ENCODE results near the gene ARSG. TPM values are rescaled to one million over a fixed set of nuclear protein-coding genes. Genes with fewer than 3 reads are reported as not detected.
"Not testable (repeated sequence)": the region's sequence is repeated elsewhere in the genome, so short reads cannot be mapped to it uniquely, and the experiment has no call there.

The ARSG gene
- polyA plus RNA-seq, 1 donor (not counting 4 experiments of a cell fraction or from before 2014, with no cell fraction given) = 0.41 TPM

- no peaks in the 10 kb centered on the region for H3K36me3 ChIP-seq (ENCODE audit: control insufficient read depth in 2 of 2, extremely low read depth in 1 of 2, insufficient read depth in 2 of 2, low read length in 2 of 2)
- DNase-seq (ENCODE audit: low read depth, low spot score) (no peak), FAIRE-seq (no peak)
- no peak overlapping the region for H3K4me3 ChIP-seq (ENCODE audit: control insufficient read depth in 2 of 3, extremely low read depth in 1 of 3, insufficient read depth in 2 of 3, low read depth in 1 of 3, low read length in 3 of 3)
- no peak overlapping the region for H2AFZ ChIP-seq (ENCODE audit: control insufficient read depth, low read length)
- H3K79me2 ChIP-seq (ENCODE audit: control insufficient read depth, insufficient read depth, low read length) = no peaks in the 10 kb centered on the region
- H3K4me1 ChIP-seq (ENCODE audit: control insufficient read depth, extremely low read depth, insufficient read depth, low read length) = no peaks in the 10 kb centered on the region
- dilution Hi-C loops (cut with MboI; ENCODE audit: extremely low pct_ligation_motif_present, low sequenced_read_pairs) = no loop called here
- no peak overlapping the region for H3K4me2 ChIP-seq (ENCODE audit: control insufficient read depth, extremely low read depth, insufficient read depth, low read depth, low read length)
- no peaks in the 10 kb centered on the region for H3K27me3 ChIP-seq (ENCODE audit: control insufficient read depth, extremely low read depth, insufficient read depth, low read length)
- no peak for TF ChIP-seq EZH2 (IDR thresholded peaks at IDR 0.05; ENCODE audit: low read length)
- TF ChIP-seq CTCF (optimal IDR thresholded peaks at IDR 0.05 in 1 of 3, IDR thresholded peaks at IDR 0.05 in 1 of 3, conservative IDR thresholded peaks at IDR 0.05 in 1 of 3; ENCODE audit: extremely low read depth in 1 of 3, insufficient read depth in 2 of 3, low read length in 3 of 3) = no peak
- no peaks in the 10 kb centered on the region for H3K9me3 ChIP-seq (ENCODE audit: control insufficient read depth, low read depth, low read length)
- H3K9me1 ChIP-seq (ENCODE audit: control insufficient read depth, extremely low read depth, insufficient read depth, low read length) = no peaks in the 10 kb centered on the region
- no peaks in the 10 kb centered on the region for H4K20me1 ChIP-seq (ENCODE audit: control insufficient read depth, extremely low read depth, insufficient read depth, low read length)
- no peak overlapping the region for H3K27ac ChIP-seq (ENCODE audit: control insufficient read depth, insufficient read depth, low read length)
- H3K9ac ChIP-seq (ENCODE audit: control insufficient read depth, extremely low read depth, insufficient read depth, low read length) = no peak overlapping the region
Observed at GRCh38 chr17:68401288-68401687, 110.0 kb downstream of the ARSG start.

- TF ChIP-seq EZH2 (IDR thresholded peaks at IDR 0.05; ENCODE audit: low read length) (no peak), CTCF (optimal IDR thresholded peaks at IDR 0.05 in 1 of 3, IDR thresholded peaks at IDR 0.05 in 1 of 3, conservative IDR thresholded peaks at IDR 0.05 in 1 of 3; ENCODE audit: extremely low read depth in 1 of 3, insufficient read depth in 2 of 3, low read length in 3 of 3) (no peak)
- dilution Hi-C loops (cut with MboI; ENCODE audit: extremely low pct_ligation_motif_present, low sequenced_read_pairs) = no loop called here
Observed at GRCh38 chr17:68403122-68403521, 111.8 kb downstream of the ARSG start.

GRCh38 chr17:68403837-68404236, 112.5 kb downstream of the ARSG start:
- H3K9ac ChIP-seq (ENCODE audit: control insufficient read depth, extremely low read depth, insufficient read depth, low read length); FAIRE-seq; H3K4me1 ChIP-seq (ENCODE audit: control insufficient read depth, extremely low read depth, insufficient read depth, low read length); H2AFZ ChIP-seq (ENCODE audit: control insufficient read depth, low read length); H4K20me1 ChIP-seq (ENCODE audit: control insufficient read depth, extremely low read depth, insufficient read depth, low read length); H3K27me3 ChIP-seq (ENCODE audit: control insufficient read depth, extremely low read depth, insufficient read depth, low read length); DNase-seq (ENCODE audit: low read depth, low spot score); H3K9me3 ChIP-seq (ENCODE audit: control insufficient read depth, low read depth, low read length); dilution Hi-C loops (cut with MboI; ENCODE audit: extremely low pct_ligation_motif_present, low sequenced_read_pairs); H3K79me2 ChIP-seq (ENCODE audit: control insufficient read depth, insufficient read depth, low read length); H3K36me3 ChIP-seq (ENCODE audit: control insufficient read depth in 2 of 2, extremely low read depth in 1 of 2, insufficient read depth in 2 of 2, low read length in 2 of 2); H3K9me1 ChIP-seq (ENCODE audit: control insufficient read depth, extremely low read depth, insufficient read depth, low read length); H3K4me2 ChIP-seq (ENCODE audit: control insufficient read depth, extremely low read depth, insufficient read depth, low read depth, low read length); H3K27ac ChIP-seq (ENCODE audit: control insufficient read depth, insufficient read depth, low read length); H3K4me3 ChIP-seq (ENCODE audit: control insufficient read depth in 2 of 3, extremely low read depth in 1 of 3, insufficient read depth in 2 of 3, low read depth in 1 of 3, low read length in 3 of 3): not testable (repeated sequence)

More at GRCh38 chr17:68403122-68403521, 111.8 kb downstream of the ARSG start:
- no peaks in the 10 kb centered on the region for H4K20me1 ChIP-seq (ENCODE audit: control insufficient read depth, extremely low read depth, insufficient read depth, low read length)
- H3K4me2 ChIP-seq (ENCODE audit: control insufficient read depth, extremely low read depth, insufficient read depth, low read depth, low read length) = no peak overlapping the region
- H3K27ac ChIP-seq (ENCODE audit: control insufficient read depth, insufficient read depth, low read length) = no peak overlapping the region
- no peak overlapping the region for H3K9ac ChIP-seq (ENCODE audit: control insufficient read depth, extremely low read depth, insufficient read depth, low read length)
- no peak overlapping the region for H3K4me3 ChIP-seq (ENCODE audit: control insufficient read depth in 2 of 3, extremely low read depth in 1 of 3, insufficient read depth in 2 of 3, low read depth in 1 of 3, low read length in 3 of 3)
- H3K36me3 ChIP-seq (ENCODE audit: control insufficient read depth in 2 of 2, extremely low read depth in 1 of 2, insufficient read depth in 2 of 2, low read length in 2 of 2) = no peaks in the 10 kb centered on the region
- no peaks in the 10 kb centered on the region for H3K27me3 ChIP-seq (ENCODE audit: control insufficient read depth, extremely low read depth, insufficient read depth, low read length)
- H3K9me1 ChIP-seq (ENCODE audit: control insufficient read depth, extremely low read depth, insufficient read depth, low read length) = no peaks in the 10 kb centered on the region
- no peaks in the 10 kb centered on the region for H3K4me1 ChIP-seq (ENCODE audit: control insufficient read depth, extremely low read depth, insufficient read depth, low read length)
- FAIRE-seq = no peak
- no peaks in the 10 kb centered on the region for H3K79me2 ChIP-seq (ENCODE audit: control insufficient read depth, insufficient read depth, low read length)
- H3K9me3 ChIP-seq (ENCODE audit: control insufficient read depth, low read depth, low read length) = no peaks in the 10 kb centered on the region
- no peak overlapping the region for H2AFZ ChIP-seq (ENCODE audit: control insufficient read depth, low read length)
- DNase-seq (ENCODE audit: low read depth, low spot score) = no peak

GRCh38 chr17:68407656-68408055, 116.4 kb downstream of the ARSG start:
- H3K79me2 ChIP-seq (ENCODE audit: control insufficient read depth, insufficient read depth, low read length); H3K9me3 ChIP-seq (ENCODE audit: control insufficient read depth, low read depth, low read length); H3K4me1 ChIP-seq (ENCODE audit: control insufficient read depth, extremely low read depth, insufficient read depth, low read length); H4K20me1 ChIP-seq (ENCODE audit: control insufficient read depth, extremely low read depth, insufficient read depth, low read length); H2AFZ ChIP-seq (ENCODE audit: control insufficient read depth, low read length); H3K27me3 ChIP-seq (ENCODE audit: control insufficient read depth, extremely low read depth, insufficient read depth, low read length); H3K27ac ChIP-seq (ENCODE audit: control insufficient read depth, insufficient read depth, low read length); H3K4me3 ChIP-seq (ENCODE audit: control insufficient read depth in 2 of 3, extremely low read depth in 1 of 3, insufficient read depth in 2 of 3, low read depth in 1 of 3, low read length in 3 of 3); H3K9ac ChIP-seq (ENCODE audit: control insufficient read depth, extremely low read depth, insufficient read depth, low read length); FAIRE-seq; H3K4me2 ChIP-seq (ENCODE audit: control insufficient read depth, extremely low read depth, insufficient read depth, low read depth, low read length); dilution Hi-C loops (cut with MboI; ENCODE audit: extremely low pct_ligation_motif_present, low sequenced_read_pairs); DNase-seq (ENCODE audit: low read depth, low spot score); H3K36me3 ChIP-seq (ENCODE audit: control insufficient read depth in 2 of 2, extremely low read depth in 1 of 2, insufficient read depth in 2 of 2, low read length in 2 of 2); H3K9me1 ChIP-seq (ENCODE audit: control insufficient read depth, extremely low read depth, insufficient read depth, low read length): not testable (repeated sequence)
